ENCODE measurements around the gene RABGEF1. TPM values are rescaled to one million over a fixed set of nuclear protein-coding genes. Genes with fewer than 3 reads are reported as not detected.
"Not testable (repeated sequence)": the region's sequence is repeated elsewhere in the genome, so short reads cannot be mapped to it uniquely, and the experiment has no call there.

RABGEF1 gene
- polyA plus RNA-seq, 3 donors, result 13.6 to 17.3 (median 17.1) TPM

DNA sequence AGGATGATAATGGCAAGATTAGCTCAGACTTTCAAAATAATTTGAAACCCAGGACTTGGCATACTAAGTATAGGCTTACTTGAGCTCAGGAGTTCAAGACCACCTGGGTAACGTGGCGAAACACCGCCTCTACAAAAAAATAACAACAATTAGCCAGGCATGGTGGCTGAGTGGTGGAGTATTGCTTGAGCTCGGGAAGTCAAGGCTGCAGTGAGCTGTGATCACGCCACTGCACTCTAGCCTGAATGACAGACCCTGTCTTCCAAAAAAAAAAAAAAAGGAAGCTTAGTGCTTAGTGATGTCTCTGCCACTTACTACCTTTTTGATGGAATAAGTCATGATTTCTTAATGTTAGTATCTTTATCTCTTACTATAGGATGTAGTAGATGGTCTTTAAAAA lies 25.5 kb downstream of the RABGEF1 start:
- H3K36me3 ChIP-seq (replicated peaks in 1 of 2; ENCODE audit: control insufficient read depth in 1 of 2, insufficient read depth in 2 of 2, low read length in 2 of 2), result peaks cover 0 to 3% of the 10 kb centered on the region in 2 donors
- Mint-ChIP-seq H3K27ac (no peak overlapping the region), H3K9me3 (peaks cover 0 to 10% (median 6%) of the 10 kb centered on the region in 7 donors), H3K36me3 (peaks cover 21 to 30% of the 10 kb centered on the region in 2 donors), H3K27me3 (ENCODE audit: low read depth in 3 of 3) (peaks cover 0 to 2% (median 2%) of the 10 kb centered on the region in 3 donors), H3K4me3 (no peak overlapping the region), H3K4me1 (peaks cover 30% of the 10 kb centered on the region)
- H3K27ac ChIP-seq (ENCODE audit: low read depth in 1 of 2, low read length in 2 of 2), result no peak overlapping the region
- H4K20me1 ChIP-seq (ENCODE audit: insufficient read depth, low read length), result peaks cover 53% of the 10 kb centered on the region
- H3K9me3 ChIP-seq (replicated peaks in 1 of 2; ENCODE audit: control insufficient read depth in 1 of 2, insufficient read depth in 1 of 2, low read length in 2 of 2), result no peaks in the 10 kb centered on the region
- DNase-seq, result no peak
- peaks cover 61% of the 10 kb centered on the region for H3K79me2 ChIP-seq (ENCODE audit: insufficient read depth, low read length)
- no CpG with 5 or more reads among the region's 5 CpGs for WGBS (ENCODE audit: insufficient coverage)
- TF ChIP-seq, protein P1, sequence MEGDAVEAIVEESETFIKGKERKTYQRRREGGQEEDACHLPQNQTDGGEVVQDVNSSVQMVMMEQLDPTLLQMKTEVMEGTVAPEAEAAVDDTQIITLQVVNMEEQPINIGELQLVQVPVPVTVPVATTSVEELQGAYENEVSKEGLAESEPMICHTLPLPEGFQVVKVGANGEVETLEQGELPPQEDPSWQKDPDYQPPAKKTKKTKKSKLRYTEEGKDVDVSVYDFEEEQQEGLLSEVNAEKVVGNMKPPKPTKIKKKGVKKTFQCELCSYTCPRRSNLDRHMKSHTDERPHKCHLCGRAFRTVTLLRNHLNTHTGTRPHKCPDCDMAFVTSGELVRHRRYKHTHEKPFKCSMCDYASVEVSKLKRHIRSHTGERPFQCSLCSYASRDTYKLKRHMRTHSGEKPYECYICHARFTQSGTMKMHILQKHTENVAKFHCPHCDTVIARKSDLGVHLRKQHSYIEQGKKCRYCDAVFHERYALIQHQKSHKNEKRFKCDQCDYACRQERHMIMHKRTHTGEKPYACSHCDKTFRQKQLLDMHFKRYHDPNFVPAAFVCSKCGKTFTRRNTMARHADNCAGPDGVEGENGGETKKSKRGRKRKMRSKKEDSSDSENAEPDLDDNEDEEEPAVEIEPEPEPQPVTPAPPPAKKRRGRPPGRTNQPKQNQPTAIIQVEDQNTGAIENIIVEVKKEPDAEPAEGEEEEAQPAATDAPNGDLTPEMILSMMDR (IDR thresholded peaks at IDR 0.05), result no peak
- peaks cover 13 to 27% of the 10 kb centered on the region in 2 donors for H3K4me1 ChIP-seq (ENCODE audit: control insufficient read depth in 1 of 2, insufficient read depth in 2 of 2, low read length in 2 of 2)
- H3K4me2 ChIP-seq (replicated peaks; ENCODE audit: extremely low read depth, low read length, poor library complexity, severe bottlenecking), result no peak overlapping the region
- intact Hi-C loops (cut with micrococcal nuclease), result no loop called here
- no peak overlapping the region for H3K9ac ChIP-seq (ENCODE audit: insufficient read depth, low read length, poor library complexity, severe bottlenecking)
- no peak overlapping the region for H2AFZ ChIP-seq (ENCODE audit: insufficient read depth, low read depth, low read length, poor library complexity, severe bottlenecking)
- no peaks in the 10 kb centered on the region for H3K27me3 ChIP-seq (ENCODE audit: control insufficient read depth in 2 of 2, insufficient read depth in 2 of 2, low read length in 2 of 2)
- H3K4me3 ChIP-seq (replicated peaks in 1 of 3; ENCODE audit: low read depth in 2 of 3, low read length in 3 of 3), result no peak overlapping the region

DNA sequence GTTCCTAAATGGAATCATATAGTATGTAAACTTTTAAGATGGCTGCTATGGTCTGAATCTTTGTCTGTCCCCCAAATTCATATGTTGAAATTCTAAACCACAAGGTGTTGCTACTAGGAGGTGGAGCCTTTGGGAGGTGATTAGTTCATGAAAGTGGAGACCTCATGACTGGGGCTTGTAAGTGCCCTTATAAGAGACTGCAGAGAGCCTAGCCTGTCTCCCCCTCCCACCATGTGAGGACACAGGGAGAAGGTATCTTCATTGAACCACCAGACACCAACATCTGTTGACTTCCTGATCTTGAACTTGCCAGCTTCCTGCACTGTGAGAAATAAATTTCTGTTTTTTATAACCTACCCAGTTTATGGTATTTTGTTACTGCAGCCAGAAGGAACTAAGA lies 27.0 kb downstream of the RABGEF1 start:
- Mint-ChIP-seq H3K36me3 (peaks cover 27 to 33% of the 10 kb centered on the region in 2 donors), H3K27ac (peak overlapping the region in 1 of 7 donors; percentile 3), H3K4me1 (peaks cover 30% of the 10 kb centered on the region)
- H3K4me3 ChIP-seq (replicated peaks in 1 of 3; ENCODE audit: low read depth in 2 of 3, low read length in 3 of 3); intact Hi-C loops (cut with micrococcal nuclease); H3K9me3 Mint-ChIP-seq; H2AFZ ChIP-seq (ENCODE audit: insufficient read depth, low read depth, low read length, poor library complexity, severe bottlenecking); H3K27ac ChIP-seq (ENCODE audit: low read depth in 1 of 2, low read length in 2 of 2); H3K9ac ChIP-seq (ENCODE audit: insufficient read depth, low read length, poor library complexity, severe bottlenecking); H3K4me2 ChIP-seq (replicated peaks; ENCODE audit: extremely low read depth, low read length, poor library complexity, severe bottlenecking); H3K27me3 Mint-ChIP-seq (ENCODE audit: low read depth in 3 of 3); H3K9me3 ChIP-seq (replicated peaks in 1 of 2; ENCODE audit: control insufficient read depth in 1 of 2, insufficient read depth in 1 of 2, low read length in 2 of 2); H3K36me3 ChIP-seq (replicated peaks in 1 of 2; ENCODE audit: control insufficient read depth in 1 of 2, insufficient read depth in 2 of 2, low read length in 2 of 2); H3K27me3 ChIP-seq (ENCODE audit: control insufficient read depth in 2 of 2, insufficient read depth in 2 of 2, low read length in 2 of 2); H3K4me3 Mint-ChIP-seq; DNase-seq: not testable (repeated sequence)
- peaks cover 62% of the 10 kb centered on the region for H4K20me1 ChIP-seq (ENCODE audit: insufficient read depth, low read length)
- H3K4me1 ChIP-seq (ENCODE audit: control insufficient read depth in 1 of 2, insufficient read depth in 2 of 2, low read length in 2 of 2), result peaks cover 13 to 27% of the 10 kb centered on the region in 2 donors
- peaks cover 62% of the 10 kb centered on the region for H3K79me2 ChIP-seq (ENCODE audit: insufficient read depth, low read length)
